SK-N-SH (cell line): ENCODE measurements around the gene ELMO3. TPM values are rescaled to one million over a fixed set of nuclear protein-coding genes. Genes with fewer than 3 reads are reported as not detected.

ENCODE experiments used
- CHD2 ChIP-seq: fragments of 150-350 bp; IDR thresholded peaks from 2 replicates; pipeline ENCODE4 v1.6.1; 2018; ENCODE audit warnings: low read length; ENCODE audit not compliant: partially characterized antibody
- CTCF ChIP-seq: fragments of 200-600 bp; sonication (generic); IDR thresholded peaks from 2 replicates; pipeline ENCODE4 v1.6.1; 2017; ENCODE audit warnings: antibody characterized with exemption, mild to moderate bottlenecking, moderate library complexity
- ELF1 ChIP-seq: IDR thresholded peaks from 2 replicates; pipeline ENCODE4 v1.4.0; 2012
- EZH2phosphoT487 ChIP-seq: fragments of 200-600 bp; sonication (generic); IDR thresholded peaks from 2 replicates; pipeline ENCODE4 v1.6.1; 2017; ENCODE audit warnings: low read depth, mixed run types, mild to moderate bottlenecking, antibody characterized with exemption, moderate library complexity, borderline replicate concordance
- FOSL2 ChIP-seq: IDR thresholded peaks from 2 replicates; pipeline ENCODE4 v1.4.0; 2012; ENCODE audit warnings: low read depth, mild to moderate bottlenecking, moderate library complexity, borderline replicate concordance
- FOXJ3 ChIP-seq: sonication (generic); formaldehyde crosslinking; IDR thresholded peaks from 2 replicates; pipeline ENCODE4 v1.5.1; 2020; ENCODE audit warnings: mild to moderate bottlenecking, missing genetic modification reagents
- FOXM1 ChIP-seq: IDR thresholded peaks from 2 replicates; pipeline ENCODE4 v1.4.0; 2012; ENCODE audit warnings: low read depth, mild to moderate bottlenecking
- GABPA ChIP-seq: IDR thresholded peaks from 2 replicates; pipeline ENCODE4 v1.4.0; 2012; ENCODE audit warnings: low read depth, mild to moderate bottlenecking
- JUND ChIP-seq: IDR thresholded peaks from 2 replicates; pipeline ENCODE4 v1.4.0; 2012
- MXI1 ChIP-seq: IDR thresholded peaks from 2 replicates; pipeline ENCODE4 v1.6.1; 2012; ENCODE audit warnings: mild to moderate bottlenecking, low read depth, low read length, improper control_type of control experiment
- NRF1 ChIP-seq: IDR thresholded peaks from 2 replicates; pipeline ENCODE4 v1.6.1; 2012; ENCODE audit warnings: low read depth, mild to moderate bottlenecking, low read length
- PBX3 ChIP-seq: IDR thresholded peaks from 2 replicates; pipeline ENCODE4; 2012
- RAD21 ChIP-seq: IDR thresholded peaks from 2 replicates; pipeline ENCODE4 v1.6.1; 2012; ENCODE audit warnings: mild to moderate bottlenecking, low read length
- RFX5 ChIP-seq: IDR thresholded peaks from 2 replicates; pipeline ENCODE4 v1.6.1; 2012; ENCODE audit warnings: mild to moderate bottlenecking, improper control_type of control experiment, low read length
- SIN3A ChIP-seq: IDR thresholded peaks from 2 replicates; pipeline ENCODE4 v1.6.1; 2012; ENCODE audit warnings: low read depth, mild to moderate bottlenecking, low read length, moderate library complexity, borderline replicate concordance
- TCF12 ChIP-seq: IDR thresholded peaks from 2 replicates; pipeline ENCODE4 v1.4.0; 2012
- TEAD4 ChIP-seq: IDR thresholded peaks from 2 replicates; pipeline ENCODE4 v1.4.0; 2012; ENCODE audit warnings: mild to moderate bottlenecking, borderline replicate concordance; ENCODE audit not compliant: insufficient read depth
- USF2 ChIP-seq: fragments of 150-350 bp; IDR thresholded peaks from 2 replicates; pipeline ENCODE4 v1.6.1; 2017; ENCODE audit warnings: antibody characterized with exemption, low read length, low read depth, borderline replicate concordance
- YY1 ChIP-seq: IDR thresholded peaks from 2 replicates; pipeline ENCODE4 v1.4.0; 2012; ENCODE audit warnings: low read depth, mild to moderate bottlenecking
- polyA plus RNA-seq, 3 experiments: library from polyadenylated mRNA; depleted of rRNA; stranded (reverse); fragments of >200 nt; gene quantifications; 2 replicates each; pipeline ENCODE4 v1.2.3, GENCODE V29; 2012
- TF ChIP-seq, protein P1 (sequence below): fragments of 150-350 bp; IDR thresholded peaks from 2 replicates; pipeline ENCODE4 v1.6.1; 2016; ENCODE audit warnings: mild to moderate bottlenecking, low read depth, low read length
- TF ChIP-seq, protein P2 (sequence below): IDR thresholded peaks from 2 replicates; pipeline ENCODE4 v1.4.0; 2012; ENCODE audit warnings: low read depth, borderline replicate concordance

The ELMO3 gene
- polyA plus RNA-seq, 1 of the 3 experiments (the other 2 are of a cell fraction): 2.3 TPM

DNA sequence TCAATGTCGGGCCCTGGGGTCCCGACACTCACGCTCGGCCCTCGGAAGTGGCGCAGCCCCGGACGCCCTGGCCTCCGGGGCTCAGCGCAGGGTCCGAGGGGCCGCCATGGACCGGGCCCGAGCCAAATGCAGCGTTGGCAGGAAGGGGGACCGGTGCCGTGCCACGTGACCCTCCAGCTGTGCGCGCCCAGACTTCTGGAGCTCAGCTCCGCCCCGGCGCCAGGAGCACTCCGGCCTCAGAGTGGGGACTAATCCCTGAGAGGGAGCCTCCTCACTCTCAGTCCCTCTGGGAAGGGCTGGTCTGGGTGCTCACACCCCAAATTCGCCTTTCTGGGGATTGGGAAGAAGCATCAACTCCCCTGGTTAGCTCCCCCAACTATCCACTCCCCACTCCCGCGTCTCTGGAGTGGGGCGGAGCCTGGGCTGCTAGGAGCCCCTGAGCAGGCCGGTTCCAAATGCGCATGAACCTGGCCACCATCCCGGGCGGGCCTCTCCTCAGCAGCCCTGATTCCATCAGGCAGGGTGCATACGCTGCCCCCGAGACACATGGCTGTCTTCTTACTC lies 48.0 kb upstream of the ELMO3 start, which contains the start of gene B3GNT9 (continued):
- TF ChIP-seq, protein P1, sequence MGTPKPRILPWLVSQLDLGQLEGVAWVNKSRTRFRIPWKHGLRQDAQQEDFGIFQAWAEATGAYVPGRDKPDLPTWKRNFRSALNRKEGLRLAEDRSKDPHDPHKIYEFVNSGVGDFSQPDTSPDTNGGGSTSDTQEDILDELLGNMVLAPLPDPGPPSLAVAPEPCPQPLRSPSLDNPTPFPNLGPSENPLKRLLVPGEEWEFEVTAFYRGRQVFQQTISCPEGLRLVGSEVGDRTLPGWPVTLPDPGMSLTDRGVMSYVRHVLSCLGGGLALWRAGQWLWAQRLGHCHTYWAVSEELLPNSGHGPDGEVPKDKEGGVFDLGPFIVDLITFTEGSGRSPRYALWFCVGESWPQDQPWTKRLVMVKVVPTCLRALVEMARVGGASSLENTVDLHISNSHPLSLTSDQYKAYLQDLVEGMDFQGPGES: no peak
- TF ChIP-seq, protein P2, sequence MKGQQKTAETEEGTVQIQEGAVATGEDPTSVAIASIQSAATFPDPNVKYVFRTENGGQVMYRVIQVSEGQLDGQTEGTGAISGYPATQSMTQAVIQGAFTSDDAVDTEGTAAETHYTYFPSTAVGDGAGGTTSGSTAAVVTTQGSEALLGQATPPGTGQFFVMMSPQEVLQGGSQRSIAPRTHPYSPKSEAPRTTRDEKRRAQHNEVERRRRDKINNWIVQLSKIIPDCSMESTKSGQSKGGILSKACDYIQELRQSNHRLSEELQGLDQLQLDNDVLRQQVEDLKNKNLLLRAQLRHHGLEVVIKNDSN: peak; percentile 91
- TF ChIP-seq YY1 (peak; percentile 63), GABPA (no peak), PBX3 (no peak), FOXM1 (no peak), TCF12 (0 out of 2 replicates have a peak, but pooled peaks have one; percentile 3), RAD21 (no peak), CHD2 (peak; percentile 21), EZH2phosphoT487 (no peak), TEAD4 (no peak), FOXJ3 (CRISPR knock-in tag) (no peak), USF2 (peak; percentile 59; the same call in 1 of the 2 replicates), ELF1 (no peak), RFX5 (no peak), JUND (no peak), SIN3A (peak; percentile 14; the same call in 1 of the 2 replicates), CTCF (no peak), NRF1 (peak; percentile 57), FOSL2 (no peak), MXI1 (peak; percentile 36; the same call in 1 of the 2 replicates)
